Embryonic facial prominence (tissue), 1 donor: ENCODE measurements around the gene ESF1.
A peak's percentile ranks its signal among the peaks of the same experiment; 100 is the strongest.

Experiments
- DNase-seq: peaks from one replicate; pipeline ENCODE4 v3.0.0-alpha.2; 2016; ENCODE audit errors: extremely low spot score

ESF1 gene

GRCh38 chr20:13784893-13785715 is at the start of gene ESF1, which contains the start of gene NDUFAF5:
Gene ESF1, minus strand, starts transcription at chr20:13784919. Its CDS starts 1,779 bp downstream, at chr20:13783140.
Gene NDUFAF5, plus strand, starts transcription at chr20:13785028. Its CDS starts 41 bp downstream, at chr20:13785069.
- DNase-seq: peak; percentile 90

GRCh38 chr20:13831476-13831875 is 46.8 kb upstream of the ESF1 start:
- no peak for DNase-seq

GRCh38 chr20:13825465-13825864 is 40.7 kb upstream of the ESF1 start:
- no peak for DNase-seq

- no peak for DNase-seq
These were observed 39.7 kb upstream of the ESF1 start for GRCh38 chr20:13824459-13824858.

GRCh38 chr20:13822459-13822858 is 37.7 kb upstream of the ESF1 start:
- no peak for DNase-seq

- no peak for DNase-seq
These were observed 37.2 kb upstream of the ESF1 start for GRCh38 chr20:13821876-13822275.

GRCh38 chr20:13819885-13820645 is 35.3 kb upstream of the ESF1 start:
- DNase-seq: peak; percentile 15

- no peak for DNase-seq
These were observed 32.6 kb upstream of the ESF1 start for GRCh38 chr20:13817342-13817741.

- DNase-seq: no peak
These were observed 32.0 kb upstream of the ESF1 start for GRCh38 chr20:13816757-13817156.

GRCh38 chr20:13814672-13815071 is 30.0 kb upstream of the ESF1 start:
- DNase-seq: no peak

GRCh38 chr20:13813910-13814309 is 29.2 kb upstream of the ESF1 start:
- DNase-seq: no peak

GRCh38 chr20:13810446-13810845 is 25.7 kb upstream of the ESF1 start:
- DNase-seq: no peak

GRCh38 chr20:13809855-13810254 is 25.1 kb upstream of the ESF1 start:
- DNase-seq: no peak

- no peak for DNase-seq
These were observed 24.7 kb upstream of the ESF1 start for GRCh38 chr20:13809373-13809772.

- DNase-seq: no peak
These were observed 16.0 kb upstream of the ESF1 start for GRCh38 chr20:13800728-13801134.

GRCh38 chr20:13799974-13800373 is 15.3 kb upstream of the ESF1 start:
- DNase-seq: no peak

GRCh38 chr20:13799040-13799439 is 14.3 kb upstream of the ESF1 start:
- DNase-seq: no peak

GRCh38 chr20:13794667-13795066 is 9.9 kb upstream of the ESF1 start:
- DNase-seq: no peak

- no peak for DNase-seq
These were observed 8.3 kb upstream of the ESF1 start for GRCh38 chr20:13793001-13793400.

GRCh38 chr20:13791540-13792459 is 7.1 kb upstream of the ESF1 start:
- DNase-seq: no peak

GRCh38 chr20:13790708-13791107 is 6.0 kb upstream of the ESF1 start:
- no peak for DNase-seq
